WTC11 (cell line): ENCODE measurements around the gene CASP4.

Source experiments
- ATF3 ChIP-seq: sonication (generic); formaldehyde crosslinking; conservative IDR thresholded peaks from 2 replicates; pipeline ENCODE4 v1.8.1; 2022; ENCODE audit warnings: mild to moderate bottlenecking, missing genetic modification reagents
- CBFB ChIP-seq: sonication (generic); formaldehyde crosslinking; IDR thresholded peaks from 2 replicates; pipeline ENCODE4 v1.8.1; 2022; ENCODE audit warnings: mild to moderate bottlenecking, low read depth, missing genetic modification reagents
- CTCF ChIP-seq: fragments of 200-600 bp; IDR thresholded peaks from 2 replicates; pipeline ENCODE4 v1.8.0; 2022; ENCODE audit warnings: antibody characterized with exemption
- E2F4 ChIP-seq: sonication (generic); formaldehyde crosslinking; IDR thresholded peaks from 2 replicates; pipeline ENCODE4 v1.8.1; 2022; ENCODE audit warnings: low read depth, mild to moderate bottlenecking, moderate library complexity, missing genetic modification reagents, borderline replicate concordance
- FOXP1 ChIP-seq: sonication (generic); formaldehyde crosslinking; IDR thresholded peaks from 2 replicates; pipeline ENCODE4 v1.8.0; 2022; ENCODE audit warnings: missing genetic modification reagents, mild to moderate bottlenecking, moderate library complexity, borderline replicate concordance
- HMGXB4 ChIP-seq: sonication (generic); formaldehyde crosslinking; IDR thresholded peaks from 2 replicates; pipeline ENCODE4 v1.8.1; 2023; ENCODE audit warnings: mild to moderate bottlenecking, moderate library complexity, missing genetic modification reagents
- TF ChIP-seq, protein P1 (sequence below): sonication (generic); formaldehyde crosslinking; conservative IDR thresholded peaks from 2 replicates; pipeline ENCODE4 v1.8.1; 2023; ENCODE audit warnings: mild to moderate bottlenecking, low read depth, missing genetic modification reagents, moderate library complexity

DNA sequence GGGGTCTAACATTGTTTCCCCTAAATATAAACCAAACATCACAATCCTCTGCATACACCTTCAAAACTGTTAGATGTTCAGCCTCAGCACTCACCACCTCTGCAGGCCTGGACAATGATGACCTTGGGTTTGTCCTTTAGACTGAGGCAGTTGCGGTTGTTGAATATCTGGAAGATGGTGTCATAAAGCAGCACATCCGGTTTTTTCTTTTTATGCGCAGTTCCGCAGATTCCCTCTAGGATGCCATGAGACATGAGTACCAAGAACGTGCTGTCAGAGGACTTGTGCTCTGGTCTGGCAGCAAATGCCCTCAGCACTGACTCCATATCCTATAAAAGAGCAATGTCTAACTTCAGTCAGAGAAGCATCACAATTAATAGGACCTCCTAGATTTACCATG, 31.8 kb upstream of the CASP4 start:
- TF ChIP-seq FOXP1 (CRISPR knock-in tag) (no peak), CTCF (peak; percentile 33), HMGXB4 (CRISPR knock-in tag) (no peak), CBFB (CRISPR knock-in tag) (no peak), E2F4 (CRISPR knock-in tag) (no peak), ATF3 (CRISPR knock-in tag) (no peak)
- TF ChIP-seq, protein P1, sequence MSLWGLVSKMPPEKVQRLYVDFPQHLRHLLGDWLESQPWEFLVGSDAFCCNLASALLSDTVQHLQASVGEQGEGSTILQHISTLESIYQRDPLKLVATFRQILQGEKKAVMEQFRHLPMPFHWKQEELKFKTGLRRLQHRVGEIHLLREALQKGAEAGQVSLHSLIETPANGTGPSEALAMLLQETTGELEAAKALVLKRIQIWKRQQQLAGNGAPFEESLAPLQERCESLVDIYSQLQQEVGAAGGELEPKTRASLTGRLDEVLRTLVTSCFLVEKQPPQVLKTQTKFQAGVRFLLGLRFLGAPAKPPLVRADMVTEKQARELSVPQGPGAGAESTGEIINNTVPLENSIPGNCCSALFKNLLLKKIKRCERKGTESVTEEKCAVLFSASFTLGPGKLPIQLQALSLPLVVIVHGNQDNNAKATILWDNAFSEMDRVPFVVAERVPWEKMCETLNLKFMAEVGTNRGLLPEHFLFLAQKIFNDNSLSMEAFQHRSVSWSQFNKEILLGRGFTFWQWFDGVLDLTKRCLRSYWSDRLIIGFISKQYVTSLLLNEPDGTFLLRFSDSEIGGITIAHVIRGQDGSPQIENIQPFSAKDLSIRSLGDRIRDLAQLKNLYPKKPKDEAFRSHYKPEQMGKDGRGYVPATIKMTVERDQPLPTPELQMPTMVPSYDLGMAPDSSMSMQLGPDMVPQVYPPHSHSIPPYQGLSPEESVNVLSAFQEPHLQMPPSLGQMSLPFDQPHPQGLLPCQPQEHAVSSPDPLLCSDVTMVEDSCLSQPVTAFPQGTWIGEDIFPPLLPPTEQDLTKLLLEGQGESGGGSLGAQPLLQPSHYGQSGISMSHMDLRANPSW (CRISPR knock-in tag), result no peak
